Activated naive CD4-positive, alpha-beta T cell treated with anti-CD3 and anti-CD28 coated beads, Interleukin-2, amount 10 ng/mL, durations not matched to agents 7 days and 5 days (primary cell): ENCODE results near the gene SSR1.

Source experiments
- CTCF ChIA-PET: fragments of 350-600 bp; sonication (Branson Sonifier 250); formaldehyde crosslinking; loops from one replicate; lab custom pipeline; 2021; ENCODE audit warnings: antibody characterized with exemption; lab: Charles Lee
- DNase-seq: peaks from one replicate; pipeline ENCODE4 v3.0.0-alpha.2; 2020
- H3K27ac Mint-ChIP-seq: one replicate; pipeline ENCODE4 v1.8.0; 2021; ENCODE audit warnings: mild to moderate bottlenecking, moderate library complexity, mixed read lengths
- H3K27me3 Mint-ChIP-seq: one replicate; pipeline ENCODE4 v1.8.0; 2021; ENCODE audit warnings: mild to moderate bottlenecking, mixed read lengths
- H3K36me3 Mint-ChIP-seq: one replicate; pipeline ENCODE4 v1.8.0; 2021; ENCODE audit warnings: mixed read lengths
- H3K4me1 Mint-ChIP-seq: one replicate; pipeline ENCODE4 v1.8.0; 2021; ENCODE audit warnings: mixed read lengths
- H3K4me3 Mint-ChIP-seq: one replicate; pipeline ENCODE4 v1.8.0; 2021; ENCODE audit warnings: mild to moderate bottlenecking, moderate library complexity, mixed read lengths
- H3K9me3 Mint-ChIP-seq: one replicate; pipeline ENCODE4 v1.8.0; 2021; ENCODE audit warnings: mixed read lengths

Gene SSR1

GRCh38 chr6:7252390-7252789 lies 60.6 kb downstream of the SSR1 start:
- CTCF ChIA-PET: interaction anchor here (1.4 kb wide), 1 partner anchor 13 kb away, joined by 6 read pairs; no protein-coding TSS in a partner anchor
- no peaks in the 10 kb centered on the region for H3K4me1 Mint-ChIP-seq
- peaks cover 18% of the 10 kb centered on the region for H3K36me3 Mint-ChIP-seq
- H3K4me3 Mint-ChIP-seq: no peak overlapping the region
- peaks cover 12% of the 10 kb centered on the region for H3K9me3 Mint-ChIP-seq
- no peak for DNase-seq
- peaks cover 10% of the 10 kb centered on the region for H3K27me3 Mint-ChIP-seq
- peak overlapping the region; percentile 55 for H3K27ac Mint-ChIP-seq

- no peak for DNase-seq
- CTCF ChIA-PET: interaction anchor here (1.4 kb wide), 1 partner anchor 13 kb away, joined by 6 read pairs; no protein-coding TSS in a partner anchor
- H3K4me3 Mint-ChIP-seq: no peak overlapping the region
- H3K36me3 Mint-ChIP-seq: peaks cover 19% of the 10 kb centered on the region
- no peak overlapping the region for H3K27ac Mint-ChIP-seq
- H3K27me3 Mint-ChIP-seq: peaks cover 4% of the 10 kb centered on the region
- H3K4me1 Mint-ChIP-seq: no peaks in the 10 kb centered on the region
- peaks cover 12% of the 10 kb centered on the region for H3K9me3 Mint-ChIP-seq
These were observed 61.2 kb downstream of the SSR1 start for GRCh38 chr6:7251646-7252260.

GRCh38 chr6:7250812-7251211 lies 62.2 kb downstream of the SSR1 start:
- Mint-ChIP-seq H3K36me3 (peaks cover 20% of the 10 kb centered on the region), H3K27ac (no peak overlapping the region)

GRCh38 chr6:7249946-7250643 lies 62.9 kb downstream of the SSR1 start:
- Mint-ChIP-seq H3K36me3 (peaks cover 23% of the 10 kb centered on the region), H3K4me3 (no peak overlapping the region), H3K27me3 (no peaks in the 10 kb centered on the region), H3K27ac (no peak overlapping the region), H3K9me3 (peaks cover 2% of the 10 kb centered on the region), H3K4me1 (no peaks in the 10 kb centered on the region)
- CTCF ChIA-PET: interaction anchor here (0.8 to 2.1 kb wide), 2 partner anchors 11 to 136 kb away, joined by 3 to 7 read pairs; no protein-coding TSS in a partner anchor
- no peak for DNase-seq

More at GRCh38 chr6:7250812-7251211, 62.2 kb downstream of the SSR1 start:
- H3K4me3 Mint-ChIP-seq: no peak overlapping the region
- CTCF ChIA-PET: interaction anchor here (1.4 kb wide), 1 partner anchor 12 kb away, joined by 6 read pairs; no protein-coding TSS in a partner anchor
- H3K9me3 Mint-ChIP-seq: peaks cover 8% of the 10 kb centered on the region
- H3K4me1 Mint-ChIP-seq: no peaks in the 10 kb centered on the region
- no peak for DNase-seq
- H3K27me3 Mint-ChIP-seq: no peaks in the 10 kb centered on the region

GRCh38 chr6:7249391-7249790 lies 63.6 kb downstream of the SSR1 start:
- Mint-ChIP-seq H3K36me3 (peaks cover 23% of the 10 kb centered on the region), H3K27ac (no peak overlapping the region), H3K4me1 (no peaks in the 10 kb centered on the region), H3K9me3 (peaks cover 2% of the 10 kb centered on the region), H3K27me3 (no peaks in the 10 kb centered on the region), H3K4me3 (no peak overlapping the region)
- CTCF ChIA-PET: interaction anchor here (0.8 to 2.1 kb wide), 2 partner anchors 11 to 135 kb away, joined by 3 to 7 read pairs; no protein-coding TSS in a partner anchor
- no peak for DNase-seq

GRCh38 chr6:7247828-7248227 lies 65.2 kb downstream of the SSR1 start:
- H3K4me3 Mint-ChIP-seq: no peak overlapping the region
- peaks cover 28% of the 10 kb centered on the region for H3K36me3 Mint-ChIP-seq
- no peak overlapping the region for H3K27ac Mint-ChIP-seq
- H3K4me1 Mint-ChIP-seq: peaks cover 7% of the 10 kb centered on the region
- H3K9me3 Mint-ChIP-seq: no peaks in the 10 kb centered on the region
- H3K27me3 Mint-ChIP-seq: no peaks in the 10 kb centered on the region
- no peak for DNase-seq
- CTCF ChIA-PET: no interaction called here

- Mint-ChIP-seq H3K36me3 (peaks cover 31% of the 10 kb centered on the region), H3K9me3 (no peaks in the 10 kb centered on the region), H3K27me3 (no peaks in the 10 kb centered on the region), H3K4me3 (no peak overlapping the region), H3K27ac (no peak overlapping the region), H3K4me1 (peaks cover 11% of the 10 kb centered on the region)
- CTCF ChIA-PET: no interaction called here
- DNase-seq: no peak
These were observed 65.9 kb downstream of the SSR1 start for GRCh38 chr6:7247179-7247456.

GRCh38 chr6:7246401-7247178 lies 66.4 kb downstream of the SSR1 start:
- CTCF ChIA-PET: no interaction called here
- Mint-ChIP-seq H3K4me1 (peaks cover 13% of the 10 kb centered on the region), H3K4me3 (no peak overlapping the region), H3K9me3 (no peaks in the 10 kb centered on the region), H3K27ac (no peak overlapping the region), H3K27me3 (no peaks in the 10 kb centered on the region), H3K36me3 (peaks cover 31% of the 10 kb centered on the region)
- DNase-seq: no peak

GRCh38 chr6:7245668-7246393 lies 67.2 kb downstream of the SSR1 start:
- CTCF ChIA-PET: no interaction called here
- no peak overlapping the region for H3K4me3 Mint-ChIP-seq
- H3K9me3 Mint-ChIP-seq: no peaks in the 10 kb centered on the region
- peaks cover 26% of the 10 kb centered on the region for H3K36me3 Mint-ChIP-seq
- no peak for DNase-seq
- H3K27me3 Mint-ChIP-seq: no peaks in the 10 kb centered on the region
- H3K27ac Mint-ChIP-seq: no peak overlapping the region
- H3K4me1 Mint-ChIP-seq: peaks cover 13% of the 10 kb centered on the region

GRCh38 chr6:7243179-7243981 lies 69.6 kb downstream of the SSR1 start:
- DNase-seq: peak; percentile 58
- peaks cover 18% of the 10 kb centered on the region for H3K4me1 Mint-ChIP-seq
- CTCF ChIA-PET: interaction anchor here (0.7 to 3.4 kb wide), 22 partner anchors 9 to 695 kb away, joined by 3 to 16 read pairs (median 4); no protein-coding TSS in a partner anchor
- H3K27ac Mint-ChIP-seq: peak overlapping the region; percentile 2
- no peaks in the 10 kb centered on the region for H3K27me3 Mint-ChIP-seq
- H3K36me3 Mint-ChIP-seq: peaks cover 28% of the 10 kb centered on the region
- no peak overlapping the region for H3K4me3 Mint-ChIP-seq
- H3K9me3 Mint-ChIP-seq: no peaks in the 10 kb centered on the region

GRCh38 chr6:7242835-7243178 lies 70.2 kb downstream of the SSR1 start:
- Mint-ChIP-seq H3K4me3 (no peak overlapping the region), H3K27me3 (no peaks in the 10 kb centered on the region), H3K4me1 (peaks cover 18% of the 10 kb centered on the region), H3K27ac (peak overlapping the region; percentile 2), H3K36me3 (peaks cover 24% of the 10 kb centered on the region), H3K9me3 (no peaks in the 10 kb centered on the region)
- DNase-seq: no peak
- CTCF ChIA-PET: interaction anchor here (1.0 to 3.4 kb wide), 12 partner anchors 8 to 566 kb away, joined by 3 to 16 read pairs (median 5); no protein-coding TSS in a partner anchor

GRCh38 chr6:7241709-7242645 lies 71.0 kb downstream of the SSR1 start:
- CTCF ChIA-PET: interaction anchor here (1.0 to 3.4 kb wide), 4 partner anchors 34 to 565 kb away, joined by 3 to 16 read pairs (median 3); no protein-coding TSS in a partner anchor
- no peaks in the 10 kb centered on the region for H3K9me3 Mint-ChIP-seq
- H3K36me3 Mint-ChIP-seq: peaks cover 21% of the 10 kb centered on the region
- H3K4me1 Mint-ChIP-seq: peaks cover 18% of the 10 kb centered on the region
- H3K27me3 Mint-ChIP-seq: no peaks in the 10 kb centered on the region
- no peak overlapping the region for H3K27ac Mint-ChIP-seq
- no peak overlapping the region for H3K4me3 Mint-ChIP-seq
- DNase-seq: no peak
